HepG2 (cell line): ENCODE data around the gene MAP3K2. TPM values are rescaled to one million over a fixed set of nuclear protein-coding genes. Genes with fewer than 3 reads are reported as not detected.

ENCODE experiments used
- ATAC-seq: fragments of 200-7000 bp; cut with Tn5 transposase; 3 replicates; pipeline ENCODE4 v1.9.1; 2020; ENCODE audit warnings: mild to moderate bottlenecking, moderate library complexity
- BruUV-seq: library from RNA; stranded (reverse); fragments of 400-500 nt; replicated peaks from 2 replicates; lab custom pipeline; 2021; lab: Mats Ljungman, UMichigan
- CTCF ChIA-PET: fragments of 300-600 bp; formaldehyde crosslinking; extraction: SDS; loops from one replicate; lab custom pipeline; 2021; ENCODE audit warnings: low total read pairs, inconsistent platforms, low intra/inter-chr PET ratio; lab: Yijun Ruan, JAX
- POLR2A ChIA-PET: fragments of 350-600 bp; sonication (Branson Sonifier 250); formaldehyde crosslinking; loops from one replicate; lab custom pipeline; 2020; ENCODE audit warnings: antibody characterized with exemption, inconsistent platforms; lab: Yijun Ruan, JAX
- DNase-seq: peaks from one replicate; pipeline ENCODE4 v3.0.0-alpha.2; 2015; ENCODE audit warnings: low spot score
- FAIRE-seq: peaks from 3 replicates; lab custom pipeline; 2011; peaks lifted over from hg19 to GRCh38; lab: Jason Lieb, UNC
- H2AFZ ChIP-seq: one replicate; pipeline ENCODE4 v1.6.1; 2011; ENCODE audit warnings: low read length, inconsistent platforms
- H3K27ac ChIP-seq: fragments of 300-600 bp; 3 replicates; pipeline ENCODE4 v1.8.0; 2011; ENCODE audit warnings: mixed run types, mild to moderate bottlenecking, mixed read lengths, low read length, inconsistent platforms; ENCODE audit not compliant: insufficient read depth; ENCODE audit errors: extremely low read length
- H3K27me3 ChIP-seq, 2 experiments: fragments of 200-600 bp in 1 of 2; 2 replicates in 1 of 2; 3 replicates in 1 of 2; pipeline versions ENCODE4 v1.6.0 to v1.8.0; 2011; ENCODE audit warnings: low read length in 2 of 2, mild to moderate bottlenecking in 2 of 2, moderate library complexity in 2 of 2, inconsistent platforms in 1 of 2; ENCODE audit not compliant: insufficient read depth in 2 of 2, control insufficient read depth in 1 of 2
- H3K36me3 ChIP-seq, 2 experiments: fragments of 200-600 bp in 1 of 2; replicated peaks in 1 of 2; 2 replicates in 1 of 2; 3 replicates in 1 of 2; pipeline versions ENCODE4 v1.5.1 to v1.8.0; 2011; ENCODE audit warnings: low read length in 2 of 2, inconsistent platforms in 1 of 2; ENCODE audit not compliant: insufficient read depth in 2 of 2, control insufficient read depth in 1 of 2
- H3K4me1 ChIP-seq: 2 replicates; pipeline ENCODE4 v1.5.1; 2012; ENCODE audit warnings: low read length, inconsistent platforms; ENCODE audit not compliant: insufficient read depth
- H3K4me2 ChIP-seq: 2 replicates; pipeline ENCODE4 v1.6.0; 2011; ENCODE audit warnings: low read depth, low read length, inconsistent platforms
- H3K4me3 ChIP-seq, 3 experiments: fragments of 200-600 bp in 1 of 3; sonication (generic), shearing (Covaris generic) in 1 of 3; replicated peaks in 1 of 3; 2 replicates each; pipeline ENCODE4 v1.5.1; 2011 to 2016; ENCODE audit warnings: low read length in 3 of 3, inconsistent platforms in 2 of 3, low read depth in 2 of 3, mild to moderate bottlenecking in 2 of 3, control low read depth in 1 of 3, mixed read lengths in 1 of 3; ENCODE audit not compliant: insufficient read depth in 1 of 3
- H3K79me2 ChIP-seq: one replicate; pipeline ENCODE4 v1.6.1; 2011; ENCODE audit warnings: low read length, inconsistent platforms; ENCODE audit not compliant: insufficient read depth
- H3K9ac ChIP-seq: 2 replicates; pipeline ENCODE4 v1.6.0; 2011; ENCODE audit warnings: mild to moderate bottlenecking, low read depth, low read length, inconsistent platforms; ENCODE audit not compliant: insufficient read depth
- H3K9me3 ChIP-seq: 2 replicates; pipeline ENCODE4 v1.5.1; 2012; ENCODE audit warnings: mild to moderate bottlenecking, low read length
- H4K20me1 ChIP-seq: 2 replicates; pipeline ENCODE4 v1.6.0; 2011; ENCODE audit warnings: inconsistent platforms, mild to moderate bottlenecking, low read length, moderate library complexity; ENCODE audit not compliant: insufficient read depth
- BCL6 ChIP-seq: IDR thresholded peaks from 2 replicates; pipeline ENCODE4 v1.6.1; 2016; ENCODE audit warnings: missing genetic modification reagents, missing compliant biosample characterization
- CREB1 ChIP-seq, 2 experiments: fragments of 450-650 bp in 1 of 2; IDR thresholded peaks; 2 replicates each; pipeline ENCODE4 v1.6.1; 2016 to 2017; ENCODE audit warnings: control low read depth in 1 of 2, mild to moderate bottlenecking in 1 of 2, missing compliant biosample characterization in 1 of 2, missing genetic modification characterization in 1 of 2
- GATAD2A ChIP-seq: IDR thresholded peaks from 2 replicates; pipeline ENCODE4 v1.6.1; 2016
- ZNF256 ChIP-seq: sonication (generic); formaldehyde crosslinking; conservative IDR thresholded peaks from 2 replicates; pipeline ENCODE4 v1.4.0; 2020; ENCODE audit warnings: missing genetic modification reagents
- WGBS: methylation state at CpG from one replicate; pipeline ENCODE4 v1.1.6; 2017; ENCODE audit warnings: low lambda C conversion rate; 5-methylcytosine and 5-hydroxymethylcytosine counted together
- in situ Hi-C: cut with HindIII; loops from 2 replicates; pipeline ENCODE4 v1.10.0; 2017; ENCODE audit warnings: low pct_unique_long_range_greater_than_20kb; ENCODE audit not compliant: extremely low pct_ligation_motif_present
- intact Hi-C: fragments of 100-400 bp; cut with micrococcal nuclease; formaldehyde crosslinking; loops from one replicate; pipeline ENCODE4 v1.10.0; 2022; ENCODE audit not compliant: unreplicated experiment
- polyA plus RNA-seq, 8 experiments: library from polyadenylated mRNA; depleted of rRNA in 3 of 8; stranded (reverse) in 7 of 8; unstranded in 1 of 8; fragments of >200 nt; fragmentation: Illumina TruSeq in 4 of 8; extraction: Trizol in 4 of 8; gene quantifications; 2 replicates each; pipeline versions ENCODE4 v1.2.1 to v1.2.3, GENCODE V29; 2011 to 2016; ENCODE audit warnings: low read depth in 4 of 8, missing spikeins in 1 of 8, mixed read lengths in 1 of 8; ENCODE audit not compliant: insufficient read depth in 1 of 8
- total RNA-seq, 5 experiments: library from RNA; depleted of rRNA; stranded (reverse); fragments of >200 nt; fragmentation: Illumina TruSeq; extraction: Trizol; gene quantifications; 2 replicates each; pipeline ENCODE4 v1.2.3, GENCODE V29; 2016; ENCODE audit warnings: low read depth in 1 of 5
- TF ChIP-seq, protein P1 (sequence below): IDR thresholded peaks from 2 replicates; pipeline ENCODE4 v1.6.1; 2012; ENCODE audit warnings: low read depth, low read length, improper control_type of control experiment
- TF ChIP-seq, protein P2 (sequence below): sonication (generic); formaldehyde crosslinking; IDR thresholded peaks from one replicate; pipeline ENCODE4 v1.5.1; 2020; ENCODE audit warnings: mild to moderate bottlenecking, missing genetic modification reagents; ENCODE audit errors: not compliant biosample characterization
- TF ChIP-seq, protein P3 (sequence below), 2 experiments: fragments of 450-650 bp in 1 of 2; sonication (generic) in 1 of 2; formaldehyde crosslinking; IDR thresholded peaks; 2 replicates each; pipeline versions ENCODE4 v1.5.0 to v1.8.0; 2020 to 2022; ENCODE audit warnings: mild to moderate bottlenecking in 1 of 2, missing genetic modification reagents in 1 of 2
- TF ChIP-seq, protein P4 (sequence below): IDR thresholded peaks from 2 replicates; pipeline ENCODE4 v1.4.0; 2020; ENCODE audit warnings: mild to moderate bottlenecking, missing genetic modification reagents

The MAP3K2 gene
- total and polyA plus RNA-seq, 2 of the 13 experiments (the other 11 are each of a cell fraction or from before 2014, with no cell fraction given) = 12.2 to 37.2 TPM

- peaks cover 55% of the 10 kb centered on the region for H3K4me1 ChIP-seq
- ChIA-PET CTCF (no interaction called here), POLR2A (interaction anchor here (1.0 to 3.7 kb wide), 7 partner anchors 19 to 92 kb away, joined by 3 to 33 read pairs (median 4); partner anchors contain the start of gene ERCC3)
- FAIRE-seq (no peak), DNase-seq (no peak), ATAC-seq (no peak)
- peaks cover 63% of the 10 kb centered on the region for H3K79me2 ChIP-seq
- H3K4me3 ChIP-seq = peak overlapping the region; percentile 70 to 95 (median 94); a peak in 5 of 6 replicates
- H3K27me3 ChIP-seq = no peaks in the 10 kb centered on the region; a peak in 1 of 5 replicates
- H4K20me1 ChIP-seq = peaks cover 22% of the 10 kb centered on the region
- no peaks in the 10 kb centered on the region for H3K9me3 ChIP-seq
- WGBS = 5% methylated on average over 4 of the region's 4 CpGs
- in situ Hi-C loops = no loop called here
- H3K9ac ChIP-seq = peak overlapping the region; percentile 100
- peak overlapping the region; percentile 99 for H3K27ac ChIP-seq
- intact Hi-C loops = loop anchor here (2.0 kb wide), 1 partner anchor 23 kb away; no protein-coding TSS in a partner anchor
- no TSS peak for BruUV-seq
- peaks cover 2 to 7% of the 10 kb centered on the region in 2 experiments; a peak in 2 of 5 replicates for H3K36me3 ChIP-seq
- no peak overlapping the region for H2AFZ ChIP-seq
- peak overlapping the region; percentile 84 for H3K4me2 ChIP-seq
- TF ChIP-seq CREB1 (IDR thresholded peaks at IDR 0.05) (no peak), CREB1 (CRISPR knock-in tag; IDR thresholded peaks at IDR 0.05) (0 out of 2 replicates have a peak, but pooled peaks have one; percentile 3), GATAD2A (CRISPR knock-in tag) (peak; percentile 57), ZNF256 (CRISPR knock-in tag) (no peak), BCL6 (CRISPR knock-in tag) (peak; percentile 28; the same call in 1 of the 2 replicates)
- TF ChIP-seq, protein P1, sequence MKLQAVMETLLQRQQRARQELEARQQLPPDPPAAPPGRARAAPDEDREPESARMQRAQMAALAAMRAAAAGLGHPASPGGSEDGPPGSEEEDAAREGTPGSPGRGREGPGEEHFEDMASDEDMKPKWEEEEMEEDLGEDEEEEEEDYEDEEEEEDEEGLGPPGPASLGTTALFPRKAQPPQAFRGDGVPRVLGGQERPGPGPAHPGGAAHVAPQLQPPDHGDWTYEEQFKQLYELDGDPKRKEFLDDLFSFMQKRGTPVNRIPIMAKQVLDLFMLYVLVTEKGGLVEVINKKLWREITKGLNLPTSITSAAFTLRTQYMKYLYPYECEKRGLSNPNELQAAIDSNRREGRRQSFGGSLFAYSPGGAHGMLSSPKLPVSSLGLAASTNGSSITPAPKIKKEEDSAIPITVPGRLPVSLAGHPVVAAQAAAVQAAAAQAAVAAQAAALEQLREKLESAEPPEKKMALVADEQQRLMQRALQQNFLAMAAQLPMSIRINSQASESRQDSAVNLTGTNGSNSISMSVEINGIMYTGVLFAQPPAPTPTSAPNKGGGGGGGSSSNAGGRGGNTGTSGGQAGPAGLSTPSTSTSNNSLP = peak; percentile 31; the same call in 1 of the 2 replicates
- TF ChIP-seq, protein P2, sequence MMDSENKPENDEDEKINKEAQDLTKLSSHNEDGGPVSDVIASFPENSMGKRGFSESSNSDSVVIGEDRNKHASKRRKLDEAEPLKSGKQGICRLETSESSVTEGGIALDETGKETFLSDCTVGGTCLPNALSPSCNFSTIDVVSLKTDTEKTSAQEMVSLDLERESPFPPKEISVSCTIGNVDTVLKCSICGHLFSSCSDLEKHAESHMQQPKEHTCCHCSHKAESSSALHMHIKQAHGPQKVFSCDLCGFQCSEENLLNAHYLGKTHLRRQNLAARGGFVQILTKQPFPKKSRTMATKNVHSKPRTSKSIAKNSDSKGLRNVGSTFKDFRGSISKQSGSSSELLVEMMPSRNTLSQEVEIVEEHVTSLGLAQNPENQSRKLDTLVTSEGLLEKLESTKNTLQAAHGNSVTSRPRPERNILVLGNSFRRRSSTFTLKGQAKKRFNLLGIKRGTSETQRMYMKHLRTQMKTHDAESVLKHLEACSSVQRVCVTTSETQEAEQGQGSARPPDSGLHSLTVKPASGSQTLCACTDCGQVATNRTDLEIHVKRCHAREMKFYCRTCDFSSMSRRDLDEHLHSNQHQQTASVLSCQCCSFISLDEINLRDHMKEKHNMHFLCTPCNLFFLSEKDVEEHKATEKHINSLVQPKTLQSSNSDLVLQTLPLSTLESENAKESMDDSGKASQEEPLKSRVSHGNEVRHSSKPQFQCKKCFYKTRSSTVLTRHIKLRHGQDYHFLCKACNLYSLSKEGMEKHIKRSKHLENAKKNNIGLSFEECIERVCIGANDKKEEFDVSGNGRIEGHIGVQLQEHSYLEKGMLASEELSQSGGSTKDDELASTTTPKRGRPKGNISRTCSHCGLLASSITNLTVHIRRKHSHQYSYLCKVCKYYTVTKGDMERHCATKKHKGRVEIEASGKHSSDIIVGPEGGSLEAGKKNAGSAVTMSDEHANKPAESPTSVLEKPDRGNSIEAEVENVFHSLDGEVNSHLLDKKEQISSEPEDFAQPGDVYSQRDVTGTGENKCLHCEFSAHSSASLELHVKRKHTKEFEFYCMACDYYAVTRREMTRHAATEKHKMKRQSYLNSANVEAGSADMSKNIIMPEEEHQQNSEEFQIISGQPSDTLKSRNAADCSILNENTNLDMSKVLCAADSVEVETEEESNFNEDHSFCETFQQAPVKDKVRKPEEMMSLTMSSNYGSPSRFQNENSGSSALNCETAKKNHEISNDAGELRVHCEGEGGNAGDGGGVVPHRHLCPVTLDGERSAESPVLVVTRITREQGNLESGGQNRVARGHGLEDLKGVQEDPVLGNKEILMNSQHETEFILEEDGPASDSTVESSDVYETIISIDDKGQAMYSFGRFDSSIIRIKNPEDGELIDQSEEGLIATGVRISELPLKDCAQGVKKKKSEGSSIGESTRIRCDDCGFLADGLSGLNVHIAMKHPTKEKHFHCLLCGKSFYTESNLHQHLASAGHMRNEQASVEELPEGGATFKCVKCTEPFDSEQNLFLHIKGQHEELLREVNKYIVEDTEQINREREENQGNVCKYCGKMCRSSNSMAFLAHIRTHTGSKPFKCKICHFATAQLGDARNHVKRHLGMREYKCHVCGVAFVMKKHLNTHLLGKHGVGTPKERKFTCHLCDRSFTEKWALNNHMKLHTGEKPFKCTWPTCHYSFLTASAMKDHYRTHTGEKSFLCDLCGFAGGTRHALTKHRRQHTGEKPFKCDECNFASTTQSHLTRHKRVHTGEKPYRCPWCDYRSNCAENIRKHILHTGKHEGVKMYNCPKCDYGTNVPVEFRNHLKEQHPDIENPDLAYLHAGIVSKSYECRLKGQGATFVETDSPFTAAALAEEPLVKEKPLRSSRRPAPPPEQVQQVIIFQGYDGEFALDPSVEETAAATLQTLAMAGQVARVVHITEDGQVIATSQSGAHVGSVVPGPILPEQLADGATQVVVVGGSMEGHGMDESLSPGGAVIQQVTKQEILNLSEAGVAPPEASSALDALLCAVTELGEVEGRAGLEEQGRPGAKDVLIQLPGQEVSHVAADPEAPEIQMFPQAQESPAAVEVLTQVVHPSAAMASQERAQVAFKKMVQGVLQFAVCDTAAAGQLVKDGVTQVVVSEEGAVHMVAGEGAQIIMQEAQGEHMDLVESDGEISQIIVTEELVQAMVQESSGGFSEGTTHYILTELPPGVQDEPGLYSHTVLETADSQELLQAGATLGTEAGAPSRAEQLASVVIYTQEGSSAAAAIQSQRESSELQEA (CRISPR knock-in tag) = no peak
- TF ChIP-seq, protein P3, sequence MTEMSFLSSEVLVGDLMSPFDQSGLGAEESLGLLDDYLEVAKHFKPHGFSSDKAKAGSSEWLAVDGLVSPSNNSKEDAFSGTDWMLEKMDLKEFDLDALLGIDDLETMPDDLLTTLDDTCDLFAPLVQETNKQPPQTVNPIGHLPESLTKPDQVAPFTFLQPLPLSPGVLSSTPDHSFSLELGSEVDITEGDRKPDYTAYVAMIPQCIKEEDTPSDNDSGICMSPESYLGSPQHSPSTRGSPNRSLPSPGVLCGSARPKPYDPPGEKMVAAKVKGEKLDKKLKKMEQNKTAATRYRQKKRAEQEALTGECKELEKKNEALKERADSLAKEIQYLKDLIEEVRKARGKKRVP (CRISPR knock-in tag; IDR thresholded peaks at IDR 0.05) = peak in 1 of 2 experiments; percentile 31; a peak in 1 of 4 replicates
- TF ChIP-seq, protein P4, sequence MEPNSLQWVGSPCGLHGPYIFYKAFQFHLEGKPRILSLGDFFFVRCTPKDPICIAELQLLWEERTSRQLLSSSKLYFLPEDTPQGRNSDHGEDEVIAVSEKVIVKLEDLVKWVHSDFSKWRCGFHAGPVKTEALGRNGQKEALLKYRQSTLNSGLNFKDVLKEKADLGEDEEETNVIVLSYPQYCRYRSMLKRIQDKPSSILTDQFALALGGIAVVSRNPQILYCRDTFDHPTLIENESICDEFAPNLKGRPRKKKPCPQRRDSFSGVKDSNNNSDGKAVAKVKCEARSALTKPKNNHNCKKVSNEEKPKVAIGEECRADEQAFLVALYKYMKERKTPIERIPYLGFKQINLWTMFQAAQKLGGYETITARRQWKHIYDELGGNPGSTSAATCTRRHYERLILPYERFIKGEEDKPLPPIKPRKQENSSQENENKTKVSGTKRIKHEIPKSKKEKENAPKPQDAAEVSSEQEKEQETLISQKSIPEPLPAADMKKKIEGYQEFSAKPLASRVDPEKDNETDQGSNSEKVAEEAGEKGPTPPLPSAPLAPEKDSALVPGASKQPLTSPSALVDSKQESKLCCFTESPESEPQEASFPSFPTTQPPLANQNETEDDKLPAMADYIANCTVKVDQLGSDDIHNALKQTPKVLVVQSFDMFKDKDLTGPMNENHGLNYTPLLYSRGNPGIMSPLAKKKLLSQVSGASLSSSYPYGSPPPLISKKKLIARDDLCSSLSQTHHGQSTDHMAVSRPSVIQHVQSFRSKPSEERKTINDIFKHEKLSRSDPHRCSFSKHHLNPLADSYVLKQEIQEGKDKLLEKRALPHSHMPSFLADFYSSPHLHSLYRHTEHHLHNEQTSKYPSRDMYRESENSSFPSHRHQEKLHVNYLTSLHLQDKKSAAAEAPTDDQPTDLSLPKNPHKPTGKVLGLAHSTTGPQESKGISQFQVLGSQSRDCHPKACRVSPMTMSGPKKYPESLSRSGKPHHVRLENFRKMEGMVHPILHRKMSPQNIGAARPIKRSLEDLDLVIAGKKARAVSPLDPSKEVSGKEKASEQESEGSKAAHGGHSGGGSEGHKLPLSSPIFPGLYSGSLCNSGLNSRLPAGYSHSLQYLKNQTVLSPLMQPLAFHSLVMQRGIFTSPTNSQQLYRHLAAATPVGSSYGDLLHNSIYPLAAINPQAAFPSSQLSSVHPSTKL (CRISPR knock-in tag) = peak; percentile 40
Measured at GRCh38 chr2:127386246-127386645, 1.5 kb downstream of the MAP3K2 start.
